Frontal cortex (tissue), 4 donors: ENCODE data around the gene ARHGEF12. TPM values are rescaled to one million over a fixed set of nuclear protein-coding genes. Genes with fewer than 3 reads are reported as not detected.

Experiments
- DNase-seq, 2 donors: peaks; one replicate each; pipeline ENCODE4 v3.0.0; 2012; ENCODE audit warnings: low spot score in 2 of 2
- FAIRE-seq: peaks from 2 replicates; lab custom pipeline; 2012; peaks lifted over from hg19 to GRCh38; lab: Jason Lieb, UNC
- total RNA-seq: library from RNA; depleted of rRNA; stranded (reverse); fragments of >200 nt; gene quantifications from one replicate; pipeline ENCODE4 v1.2.3, GENCODE V29; 2014
- donor health status: control.
- donor health status: control.
- donor health status: control.

ARHGEF12 gene
- total RNA-seq, 1 donor from 2014 or later: 202 TPM

DNA sequence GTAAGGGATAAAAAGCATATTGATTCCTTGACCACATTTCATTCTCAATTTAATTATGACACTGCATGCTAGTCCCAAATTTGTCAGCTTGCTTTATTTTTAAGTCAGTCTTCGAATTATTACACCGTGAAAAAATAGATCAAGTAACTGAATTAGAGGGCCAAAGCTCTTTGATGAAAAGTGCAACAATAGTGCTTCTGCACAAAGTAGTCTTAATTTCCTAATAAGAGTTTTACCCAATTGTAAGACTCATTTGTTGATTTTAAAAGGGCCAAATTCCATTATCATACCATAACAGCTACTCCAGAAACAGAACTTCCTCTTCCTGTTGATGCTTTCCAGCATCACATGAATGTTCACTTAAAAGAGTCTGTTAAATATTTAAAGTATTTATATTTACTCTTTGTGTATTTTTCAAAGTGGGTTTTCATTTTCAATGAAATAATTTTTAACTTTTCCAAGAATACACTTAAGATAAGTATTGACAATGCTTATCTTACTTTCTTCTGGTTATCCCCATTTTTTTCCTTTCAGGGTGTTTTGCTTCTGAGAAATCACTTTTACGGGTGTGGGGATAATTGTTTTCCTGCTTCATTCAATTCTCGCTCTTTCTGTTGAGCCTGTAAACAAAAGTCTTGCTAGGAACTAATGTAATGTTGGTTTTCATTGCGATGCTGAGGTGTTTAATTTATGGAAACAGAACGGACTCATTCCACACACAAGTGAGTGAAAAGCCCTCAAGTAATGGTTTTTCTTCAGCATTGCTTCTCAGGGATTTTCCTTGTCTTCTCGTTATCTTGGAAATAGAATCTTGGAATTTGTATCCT is 2.1 kb downstream of the ARHGEF12 start:
- no peak for DNase-seq

DNA sequence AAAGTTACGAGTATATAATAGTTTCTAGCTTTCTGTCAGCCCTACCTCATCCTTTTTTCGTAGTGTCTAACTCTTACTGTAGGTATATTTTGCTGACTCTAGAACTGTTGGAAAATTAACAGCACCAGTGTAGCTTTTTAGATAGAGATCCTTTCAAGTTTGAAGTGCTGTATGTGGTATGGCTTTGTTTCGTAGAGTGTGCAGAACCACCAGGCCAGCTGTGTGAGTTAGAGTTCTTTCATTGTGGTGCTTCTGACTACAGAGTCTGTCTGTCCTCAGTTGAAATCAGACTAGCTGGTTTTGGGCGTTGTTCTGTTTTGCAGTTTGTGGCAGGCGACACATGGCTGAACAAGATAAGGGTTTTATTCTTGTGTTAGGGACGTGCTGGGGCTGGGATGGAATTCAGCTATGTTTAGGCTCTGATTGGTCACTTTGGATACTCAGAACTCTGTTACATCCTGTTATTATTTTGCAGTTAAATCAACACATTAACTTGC is 3.2 kb downstream of the ARHGEF12 start:
- no peak for DNase-seq
- FAIRE-seq: no peak

More for the DNA sequence above, 2.1 kb downstream of the ARHGEF12 start:
- FAIRE-seq: no peak

DNA sequence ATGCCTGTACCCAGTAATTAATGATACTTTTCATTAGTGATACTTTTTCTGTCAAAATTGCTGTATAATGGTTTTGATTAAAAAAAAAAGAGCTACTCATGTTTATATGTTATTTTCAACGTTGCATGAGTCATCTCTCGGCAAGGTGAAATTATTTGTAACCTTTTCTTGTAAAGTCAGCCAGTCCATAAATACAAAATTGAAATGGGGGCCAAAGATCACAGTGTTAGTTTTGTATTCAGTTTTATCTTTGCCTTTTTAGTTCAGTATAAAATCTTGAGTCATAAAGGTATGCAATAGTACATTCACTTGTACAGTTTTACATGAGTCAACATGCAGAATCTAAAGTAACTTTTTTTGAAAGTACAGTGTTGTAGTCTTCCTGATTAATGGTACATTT is 4.3 kb downstream of the ARHGEF12 start:
- DNase-seq (no peak), FAIRE-seq (no peak)

DNA sequence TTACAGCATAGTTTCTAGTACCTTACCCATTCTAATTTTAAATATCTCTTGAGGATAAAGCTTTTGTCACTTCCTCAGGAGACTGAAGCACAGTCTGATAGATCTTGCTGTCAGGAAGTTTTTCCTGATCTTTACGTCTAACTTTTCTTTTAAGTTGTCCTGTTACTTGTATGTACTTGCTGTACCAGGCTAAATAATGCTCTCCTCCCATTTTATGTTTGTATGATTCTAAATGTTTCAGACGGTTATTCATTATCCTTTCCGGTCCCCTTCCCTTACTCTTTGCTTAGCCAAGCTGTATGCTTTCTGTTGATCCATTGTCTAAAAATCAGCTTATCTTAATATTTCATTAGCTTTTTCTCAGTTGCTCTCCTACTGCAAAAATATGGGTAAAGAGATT is 6.0 kb downstream of the ARHGEF12 start:
- FAIRE-seq (no peak), DNase-seq (no peak)

DNA sequence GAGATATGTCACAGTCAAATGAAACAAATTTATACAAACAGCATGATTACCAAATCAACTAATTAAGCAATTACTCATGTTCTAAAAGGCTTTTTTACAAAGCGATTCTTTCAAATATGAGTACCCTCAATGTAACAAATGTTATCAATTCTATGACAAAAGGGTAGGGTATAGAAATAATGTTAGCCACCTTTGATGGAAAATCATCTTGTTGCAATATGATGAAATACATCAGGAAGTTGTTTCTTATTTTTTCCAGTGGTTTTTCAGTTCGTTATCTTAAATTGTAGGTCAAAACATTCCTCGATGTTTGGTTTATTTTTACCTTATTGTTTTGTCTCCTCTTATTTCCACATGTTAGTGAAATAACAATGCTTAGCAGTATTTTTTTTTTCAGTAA is 6.5 kb downstream of the ARHGEF12 start:
- FAIRE-seq: no peak

DNA sequence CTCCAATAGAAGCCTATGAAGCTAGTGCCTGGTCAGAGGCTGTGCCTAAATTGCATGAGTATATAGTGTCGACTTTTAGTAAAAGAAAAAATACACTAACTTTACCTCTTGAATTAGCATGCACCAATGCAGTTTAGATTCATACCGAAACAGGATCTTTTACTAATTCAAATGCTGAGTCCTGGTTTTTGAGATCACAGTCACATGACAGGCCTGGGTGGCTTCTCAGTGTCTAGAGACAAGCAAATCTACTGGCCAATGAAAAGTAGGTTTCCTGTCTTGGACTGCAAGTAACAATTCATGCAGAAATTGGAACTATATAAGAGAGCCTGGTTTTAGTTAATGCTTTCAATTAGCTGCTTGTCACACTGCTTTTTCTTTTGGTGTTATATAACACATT is 7.2 kb downstream of the ARHGEF12 start:
- DNase-seq: no peak
- no peak for FAIRE-seq

More for the DNA sequence above, 6.5 kb downstream of the ARHGEF12 start:
- DNase-seq: no peak

DNA sequence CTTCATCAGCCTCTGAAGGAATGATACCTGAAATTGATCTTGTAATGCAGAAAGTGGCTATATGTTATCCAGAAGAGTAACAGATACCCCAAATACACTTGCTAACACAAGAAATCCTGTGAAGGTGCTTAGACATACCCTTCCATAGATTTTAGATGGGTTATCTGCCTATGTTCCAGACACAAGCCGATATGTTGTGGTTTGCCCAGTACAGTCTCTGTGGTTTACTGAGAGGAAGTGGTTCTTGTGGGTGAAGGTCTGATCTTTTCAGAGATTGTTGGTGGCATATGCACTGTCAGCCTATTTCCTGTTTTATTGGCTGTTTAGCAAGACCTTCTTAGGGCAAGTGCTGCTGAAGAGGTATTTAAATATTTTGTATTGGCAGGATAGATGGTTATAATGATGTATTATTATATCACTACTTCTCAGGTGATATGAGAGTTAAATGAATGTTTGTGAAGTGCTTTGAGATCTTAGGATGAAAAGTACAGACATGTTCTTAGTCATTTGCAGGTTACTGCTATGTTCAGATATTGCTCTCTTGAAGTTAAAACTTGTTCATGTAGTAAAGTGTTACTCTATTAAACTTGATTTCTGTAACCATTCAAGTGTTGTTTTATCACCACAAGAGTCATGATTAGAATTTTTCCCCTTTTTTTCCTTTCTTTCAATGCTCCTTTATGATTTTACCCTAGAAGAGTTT is 8.2 kb downstream of the ARHGEF12 start:
- DNase-seq (no peak), FAIRE-seq (no peak)

DNA sequence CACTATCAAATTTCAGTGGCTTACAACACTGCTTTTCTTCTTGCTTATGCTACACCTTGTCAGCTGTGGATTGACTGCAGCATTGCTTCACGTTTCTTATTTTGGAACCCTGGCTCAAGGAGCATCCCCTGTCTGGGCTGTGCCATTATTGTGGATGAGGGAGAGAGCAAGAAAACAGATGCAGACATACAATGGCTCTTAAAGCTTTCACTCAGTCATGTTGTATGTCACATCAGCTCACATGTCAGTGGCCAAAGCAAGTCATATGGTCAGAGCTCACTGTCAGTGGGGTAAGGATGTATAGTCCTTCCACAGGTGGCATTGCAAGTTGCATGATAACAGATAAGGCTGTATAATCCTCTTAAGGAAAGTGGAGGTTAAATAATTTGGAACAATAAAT is 10.0 kb downstream of the ARHGEF12 start:
- FAIRE-seq (no peak), DNase-seq (no peak)

DNA sequence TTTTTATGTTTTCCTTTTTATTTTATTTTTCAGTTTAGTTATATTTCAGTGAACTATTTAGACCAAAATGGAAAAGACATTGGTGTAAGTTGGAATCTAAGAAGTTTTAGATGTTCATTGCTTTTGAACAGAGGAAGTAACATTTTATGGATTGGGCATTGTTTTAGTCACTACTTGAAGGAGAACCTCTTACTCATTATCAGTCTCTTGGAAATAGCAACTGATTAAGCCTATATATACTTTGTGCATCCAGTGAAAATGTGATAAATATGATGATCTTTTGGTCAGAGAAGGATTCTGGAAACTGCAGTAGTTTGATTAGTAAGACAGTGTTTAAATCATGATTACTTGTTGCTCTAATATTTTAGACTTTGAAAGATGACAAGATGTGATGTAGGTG is 14.4 kb downstream of the ARHGEF12 start:
- DNase-seq (no peak), FAIRE-seq (no peak)

DNA sequence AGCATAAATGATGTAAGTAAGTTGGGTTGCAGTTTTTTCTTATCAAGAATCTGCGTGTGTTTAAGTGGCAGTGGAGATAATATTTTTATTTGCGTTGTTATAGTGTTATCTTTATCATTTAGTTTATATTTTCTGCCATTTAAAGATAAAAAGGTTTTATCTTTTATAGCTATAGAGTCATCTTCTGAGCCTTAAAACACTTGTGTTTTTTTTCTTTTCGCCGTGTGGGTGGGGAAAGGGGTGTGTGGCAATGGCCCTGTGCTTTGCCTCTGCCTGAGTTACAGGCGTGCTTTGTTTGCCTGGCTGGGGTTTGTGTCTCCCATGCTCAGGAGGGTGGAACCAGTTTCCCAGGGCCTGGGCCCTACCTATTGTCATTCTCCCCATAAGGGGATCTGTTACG is 16.2 kb downstream of the ARHGEF12 start:
- no peak for DNase-seq
- no peak for FAIRE-seq

DNA sequence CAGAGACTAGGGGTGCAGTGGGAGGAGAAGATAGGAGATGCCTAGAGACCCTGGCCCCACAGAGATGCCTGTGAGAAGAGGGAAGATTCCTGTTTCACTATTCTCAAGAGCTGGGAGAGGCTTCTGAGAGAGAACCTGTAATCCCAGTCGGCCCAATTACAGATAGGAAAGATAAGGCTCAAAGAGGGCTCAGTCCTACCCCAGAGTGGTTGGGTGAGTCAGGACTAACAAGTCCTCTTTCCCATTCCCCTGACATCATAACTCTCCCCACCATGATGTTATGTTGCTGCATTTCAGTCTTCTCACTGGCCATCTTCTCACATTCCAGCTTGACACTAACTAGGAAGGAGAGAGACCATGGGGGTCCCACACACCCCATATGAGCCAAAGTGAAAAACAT is 17.9 kb downstream of the ARHGEF12 start:
- DNase-seq (no peak), FAIRE-seq (no peak)

DNA sequence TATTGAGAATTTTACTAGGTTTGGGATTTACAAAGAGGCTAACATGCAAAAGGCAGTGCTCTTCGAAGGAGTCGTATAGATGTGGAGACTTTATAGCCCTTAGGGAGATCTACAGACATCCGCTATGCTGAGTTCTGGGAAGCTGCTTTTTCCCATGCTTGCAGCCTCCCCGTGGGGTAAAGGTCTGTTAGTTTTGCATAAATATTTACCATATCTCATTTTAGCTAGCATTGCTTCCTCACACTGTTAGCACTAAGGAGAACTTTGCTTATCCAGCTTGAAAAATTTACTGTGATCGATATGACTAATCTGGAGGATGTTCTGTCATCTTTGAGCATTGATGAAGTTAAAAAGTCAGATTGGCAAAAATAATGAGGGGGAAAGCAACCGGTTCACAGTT is 18.6 kb downstream of the ARHGEF12 start:
- FAIRE-seq (no peak), DNase-seq (no peak)

DNA sequence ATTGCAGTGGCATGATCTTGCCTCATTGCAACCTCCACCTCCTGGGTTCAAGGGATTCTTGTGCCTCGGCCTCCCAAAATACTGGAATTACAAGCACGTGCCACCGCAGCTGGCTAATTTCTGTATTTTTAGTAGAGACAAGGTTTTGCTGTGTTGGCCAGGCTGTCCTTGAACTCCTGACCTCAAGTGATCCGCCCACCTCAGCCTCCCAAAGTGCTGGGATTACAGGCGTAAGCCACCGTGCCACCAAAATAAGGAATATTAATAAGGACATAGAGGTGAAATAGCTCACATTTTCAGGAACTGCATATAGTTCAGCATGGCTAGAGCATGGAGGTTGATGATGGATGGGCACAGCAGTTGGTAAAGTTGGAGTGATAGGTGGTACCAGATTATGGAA is 21.4 kb downstream of the ARHGEF12 start:
- no peak for FAIRE-seq
- no peak for DNase-seq

DNA sequence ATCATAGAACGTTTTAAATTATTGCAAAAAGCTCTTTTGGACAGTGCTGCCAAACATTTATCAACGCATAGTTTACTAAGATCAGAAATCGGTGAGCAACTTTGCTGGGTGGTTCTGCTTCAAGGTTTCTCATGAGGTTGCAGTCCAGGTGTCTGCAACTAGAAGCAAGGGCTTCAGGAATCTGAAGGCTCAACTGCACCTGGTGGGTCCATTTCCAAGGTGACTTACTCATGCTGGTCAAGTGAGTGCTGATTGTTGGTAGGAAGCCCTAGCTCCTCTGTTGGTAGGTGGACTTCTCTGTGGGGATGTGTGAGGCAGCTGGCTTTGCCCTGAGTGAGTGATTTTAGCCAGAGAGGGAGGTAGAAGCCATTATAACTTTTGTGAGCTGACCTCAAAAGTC is 22.5 kb downstream of the ARHGEF12 start:
- no peak for DNase-seq
- FAIRE-seq: no peak

DNA sequence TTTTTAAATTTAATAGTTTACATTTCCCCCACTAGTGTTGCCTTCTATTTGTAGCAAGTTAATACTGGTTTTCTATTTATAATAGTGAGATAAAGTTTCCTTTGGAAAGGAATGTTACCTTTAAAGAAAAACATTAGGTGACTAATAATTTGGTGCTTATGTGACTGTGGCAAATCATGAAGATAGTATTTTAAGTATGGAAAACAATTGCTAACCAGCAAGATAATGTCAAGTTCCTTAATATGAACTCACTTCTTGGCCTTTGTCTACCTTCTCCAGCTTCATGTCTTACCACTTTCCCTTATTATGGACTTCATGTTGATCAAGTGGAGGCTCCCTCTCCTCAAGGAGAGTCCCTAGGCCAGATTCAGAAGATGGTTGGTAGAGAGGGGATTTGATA is 27.2 kb downstream of the ARHGEF12 start:
- FAIRE-seq (no peak), DNase-seq (no peak)

DNA sequence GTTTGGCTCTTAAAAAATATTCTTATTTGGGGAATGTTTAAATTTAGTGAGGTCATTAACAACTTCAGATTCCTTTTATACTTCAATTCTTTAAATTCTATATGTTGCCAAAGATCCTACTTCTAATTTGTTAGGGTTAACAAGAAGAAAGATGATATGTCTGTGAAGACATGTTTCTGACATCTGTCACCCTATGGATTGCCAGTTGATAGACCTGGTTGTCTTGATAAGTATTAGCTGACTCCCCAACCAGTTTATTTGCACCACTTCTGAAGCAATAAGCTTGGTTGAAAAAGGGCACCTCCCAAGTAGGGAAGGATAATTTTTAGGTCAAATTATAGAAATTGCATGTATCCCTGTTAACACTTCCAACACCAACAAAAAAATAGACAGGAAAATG is 29.3 kb downstream of the ARHGEF12 start:
- no peak for FAIRE-seq
- no peak for DNase-seq

DNA sequence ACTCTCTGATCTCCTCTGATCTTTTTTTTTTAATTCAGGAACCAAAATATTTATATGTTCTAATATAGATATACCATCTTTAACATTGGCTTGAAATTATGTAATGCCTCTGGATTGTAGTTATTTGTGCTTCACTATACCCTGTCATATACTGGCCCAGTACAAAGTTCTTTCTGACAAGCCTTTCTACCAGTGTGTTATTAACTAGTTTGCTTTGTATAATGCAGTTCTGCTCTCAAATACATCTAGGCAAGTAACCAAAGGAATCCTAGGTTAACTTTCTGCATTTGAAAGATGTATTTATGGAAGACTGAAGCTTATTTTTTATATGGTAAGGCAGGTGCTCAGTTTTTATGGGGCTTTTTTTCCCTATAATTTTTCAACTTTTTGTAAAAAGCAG is 36.1 kb downstream of the ARHGEF12 start:
- DNase-seq (no peak), FAIRE-seq (no peak)

DNA sequence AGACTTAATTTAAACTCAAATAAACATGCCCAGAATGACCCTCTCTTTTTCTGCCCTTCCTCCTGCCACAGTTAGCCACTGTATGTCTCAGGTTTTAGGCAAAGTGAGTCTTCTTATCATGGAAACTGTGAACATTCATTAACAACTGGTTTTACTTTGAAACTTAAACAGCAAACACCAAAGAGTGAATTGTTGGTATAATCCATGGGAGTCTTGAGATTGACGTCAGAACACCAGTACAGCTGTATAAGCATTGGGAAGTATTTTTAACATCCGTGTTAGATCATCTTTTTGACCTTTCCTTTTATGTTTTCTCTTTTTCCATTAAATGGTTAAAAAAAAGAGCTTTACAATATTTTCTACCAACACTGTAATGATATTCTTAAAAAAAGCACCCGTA is 38.9 kb downstream of the ARHGEF12 start:
- FAIRE-seq: no peak
- no peak for DNase-seq

DNA sequence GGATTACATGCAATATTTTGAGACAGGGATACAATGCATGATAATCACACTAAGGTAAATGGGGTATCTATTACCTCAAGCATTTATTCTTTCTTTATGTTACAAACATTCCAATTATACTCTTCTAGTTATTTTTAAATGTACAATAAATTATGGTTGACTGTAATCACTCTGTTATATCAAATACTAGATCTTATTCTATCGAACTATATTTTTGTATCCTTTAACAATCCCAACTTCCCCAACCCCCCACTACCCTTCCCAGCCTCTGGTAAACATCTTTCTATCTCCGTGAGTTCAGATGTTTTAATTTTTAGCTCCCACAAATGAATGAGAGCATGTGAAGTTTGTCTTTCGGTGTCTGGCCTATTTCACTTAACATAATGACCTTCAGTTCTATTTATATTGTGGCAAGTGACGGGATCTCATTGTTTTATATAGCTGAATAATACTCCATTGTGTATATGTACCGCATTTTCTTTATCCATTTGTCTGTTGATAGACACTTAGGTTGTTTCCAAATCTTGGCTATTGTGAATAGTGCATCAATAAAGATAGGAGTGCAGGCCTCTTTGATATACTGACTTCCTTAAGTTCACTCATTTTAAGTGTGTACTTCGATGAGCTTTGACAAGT is 40.5 kb downstream of the ARHGEF12 start:
- DNase-seq (no peak), FAIRE-seq (no peak)

DNA sequence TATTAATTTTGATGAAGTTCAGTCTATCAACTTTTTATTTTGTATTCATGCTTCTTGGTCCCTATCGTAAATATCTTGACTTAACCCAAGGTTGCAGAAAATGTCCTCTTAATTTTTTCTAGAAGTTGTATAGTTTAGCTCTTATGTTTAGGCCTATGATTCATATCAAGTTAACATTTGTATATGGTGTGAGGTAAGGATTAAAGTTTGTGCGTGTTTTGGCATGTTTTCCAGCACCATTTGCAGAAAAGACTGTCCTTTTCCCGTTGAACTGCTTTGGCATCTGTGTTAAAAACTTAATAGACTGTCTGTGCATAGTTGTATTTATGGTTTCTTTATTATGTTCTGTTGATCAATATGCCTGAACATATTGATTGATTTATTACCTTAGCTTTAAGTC is 42.3 kb downstream of the ARHGEF12 start:
- FAIRE-seq: no peak
- no peak for DNase-seq

DNA sequence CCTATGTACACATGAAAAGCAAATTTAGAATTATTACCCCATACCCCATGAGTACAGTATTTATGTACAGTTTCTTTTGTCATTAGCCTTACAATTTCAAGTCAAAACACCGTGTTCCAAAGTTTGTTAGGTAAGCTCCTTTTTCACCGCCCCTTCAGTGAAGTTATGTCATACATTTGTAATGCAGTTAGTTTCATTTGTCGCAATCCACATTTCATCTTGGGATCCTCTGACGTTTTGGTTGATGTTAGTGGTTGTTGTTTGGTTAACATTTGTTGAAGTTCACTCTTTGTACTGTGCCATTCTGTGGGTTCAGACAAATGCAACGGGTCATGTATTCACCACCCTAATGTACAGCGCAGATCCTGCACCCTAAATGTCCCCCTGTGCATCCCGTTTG is 45.2 kb downstream of the ARHGEF12 start:
- no peak for DNase-seq
- FAIRE-seq: no peak
